Ovary (tissue), 9 donors: ENCODE results near the gene GRK3. TPM values are rescaled to one million over a fixed set of nuclear protein-coding genes. Genes with fewer than 3 reads are reported as not detected.

Experiments used
- DNase-seq, 5 donors: peaks; one replicate each; pipeline ENCODE4 v3.0.0-alpha.2; 2019 to 2020
- H3K27ac ChIP-seq, 2 donors: fragments of 200-600 bp; one replicate each; pipeline versions ENCODE4 v1.5.1 to v1.8.0; 2019 to 2022
- H3K27me3 ChIP-seq: fragments of 200-600 bp; one replicate; pipeline ENCODE4 v1.8.0; 2022
- H3K36me3 ChIP-seq: fragments of 200-600 bp; sonication (generic); one replicate; pipeline ENCODE4 v1.5.1; 2019
- H3K4me1 ChIP-seq: one replicate; pipeline ENCODE4 v1.8.1; 2013; ENCODE audit warnings: mild to moderate bottlenecking, moderate library complexity; ENCODE audit not compliant: insufficient read depth
- H3K4me3 ChIP-seq: fragments of 200-600 bp; sonication (generic); one replicate; pipeline ENCODE4 v1.5.1; 2017
- H3K9me3 ChIP-seq, 2 donors: fragments of 200-600 bp in 1 of 2; sonication (generic) in 1 of 2; one replicate each; pipeline versions ENCODE4 v1.5.1 to v1.8.1; 2013 to 2019; ENCODE audit warnings: mild to moderate bottlenecking in 1 of 2, moderate library complexity in 1 of 2
- EP300 ChIP-seq: sonication (generic); formaldehyde crosslinking; IDR thresholded peaks from one replicate; pipeline ENCODE4 v1.6.1; 2017; ENCODE audit warnings: antibody characterized with exemption
- POLR2A ChIP-seq: fragments of 450-650 bp; IDR thresholded peaks from one replicate; pipeline ENCODE4 v1.6.1; 2017; ENCODE audit warnings: antibody characterized with exemption, mild to moderate bottlenecking, moderate library complexity
- WGBS, 3 donors: extraction: QIAGEN DNeasy Blood & Tissue Kit in 1 of 3; methylation state at CpG; one replicate each; pipeline versions ENCODE4 v1.1.5 to v1.1.7; 2013 to 2017; 5-methylcytosine and 5-hydroxymethylcytosine counted together
- intact Hi-C, 4 donors: fragments of 100-400 bp; cut with DNase I; formaldehyde crosslinking; loops; one replicate each; pipeline versions ENCODE4 v1.11.0 to v1.15.1; 2022 to 2023
- polyA plus RNA-seq, 2 donors: library from polyadenylated mRNA; stranded (reverse); fragments of 200-250 nt in 1 of 2; fragments of 350-450 nt in 1 of 2; fragmentation: Illumina TruSeq in 1 of 2; extraction: RNeasy Lipid Tissue Mini Kit (QIAGEN cat#74804) in 1 of 2; gene quantifications; one replicate each; pipeline ENCODE4 v1.2.3, GENCODE V29; 2013 to 2014
- total RNA-seq, 7 donors: library from RNA; depleted of rRNA in 2 of 7; stranded (reverse); fragments of >200 nt in 2 of 7; fragmentation: NEBNext Ultra II Directional in 3 of 7; extraction: Animal tissue kit (Norgen Biotek cat#: 25700) in 3 of 7; gene quantifications; one replicate each; pipeline versions ENCODE4 v1.1.0 to v1.2.4, GENCODE V29; 2016 to 2023
- TF ChIP-seq, protein P1 (sequence below), 3 donors: fragments of 450-650 bp in 2 of 3; fragments of 200-600 bp in 1 of 3; IDR thresholded peaks; one replicate each; pipeline versions ENCODE4 v1.5.1 to v1.8.0; 2016 to 2022; ENCODE audit warnings: antibody characterized with exemption in 3 of 3, mild to moderate bottlenecking in 1 of 3
- donor health status: DM: no; HTN: no; CAD: no; lungs with moderate emphysema.
- donor health status: DM: no; HTN: no; CAD: no.
- donor health status: Bipolar disorder and iron deficiency.
- donor health status: DM: yes; HTN: yes; CAD: no.
- donor health status: DM: no; HTN: no; CAD: no.
- donor health status: DM: yes; HTN: yes; CAD: no.

Gene GRK3
- total and polyA plus RNA-seq, 9 donors = 1.0 to 14.8 (median 9.4) TPM

DNA sequence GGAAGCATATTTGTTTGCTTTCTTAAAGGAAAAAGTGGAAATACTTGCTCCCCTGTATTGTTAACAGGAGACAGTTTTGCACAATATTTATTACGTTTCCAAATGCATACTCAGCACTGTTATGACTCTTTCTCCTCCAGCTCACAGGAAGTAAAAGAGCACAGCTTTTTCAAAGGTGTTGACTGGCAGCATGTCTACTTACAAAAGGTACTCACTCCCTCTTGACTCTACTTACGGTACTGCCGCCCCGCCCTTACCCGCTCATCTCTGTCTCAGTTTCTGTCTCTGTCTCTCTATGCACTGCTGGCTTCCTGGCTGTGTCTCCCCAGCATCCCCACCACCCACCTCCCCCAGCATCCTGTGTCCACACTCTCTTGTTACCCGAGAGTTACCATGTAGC is 145.3 kb downstream of the GRK3 start:
- Histone ChIP-seq H3K9me3 (no peaks in the 10 kb centered on the region), H3K27ac (no peak overlapping the region), H3K4me3 (no peak overlapping the region), H3K27me3 (no peaks in the 10 kb centered on the region), H3K36me3 (no peaks in the 10 kb centered on the region), H3K4me1 (no peaks in the 10 kb centered on the region)
- no peak for DNase-seq
- intact Hi-C loops = loop anchor here in 1 of 4 donors (10.0 kb wide), 1 partner anchor 345 kb away; no protein-coding TSS in a partner anchor
- TF ChIP-seq POLR2A = no peak
- TF ChIP-seq, protein P1, sequence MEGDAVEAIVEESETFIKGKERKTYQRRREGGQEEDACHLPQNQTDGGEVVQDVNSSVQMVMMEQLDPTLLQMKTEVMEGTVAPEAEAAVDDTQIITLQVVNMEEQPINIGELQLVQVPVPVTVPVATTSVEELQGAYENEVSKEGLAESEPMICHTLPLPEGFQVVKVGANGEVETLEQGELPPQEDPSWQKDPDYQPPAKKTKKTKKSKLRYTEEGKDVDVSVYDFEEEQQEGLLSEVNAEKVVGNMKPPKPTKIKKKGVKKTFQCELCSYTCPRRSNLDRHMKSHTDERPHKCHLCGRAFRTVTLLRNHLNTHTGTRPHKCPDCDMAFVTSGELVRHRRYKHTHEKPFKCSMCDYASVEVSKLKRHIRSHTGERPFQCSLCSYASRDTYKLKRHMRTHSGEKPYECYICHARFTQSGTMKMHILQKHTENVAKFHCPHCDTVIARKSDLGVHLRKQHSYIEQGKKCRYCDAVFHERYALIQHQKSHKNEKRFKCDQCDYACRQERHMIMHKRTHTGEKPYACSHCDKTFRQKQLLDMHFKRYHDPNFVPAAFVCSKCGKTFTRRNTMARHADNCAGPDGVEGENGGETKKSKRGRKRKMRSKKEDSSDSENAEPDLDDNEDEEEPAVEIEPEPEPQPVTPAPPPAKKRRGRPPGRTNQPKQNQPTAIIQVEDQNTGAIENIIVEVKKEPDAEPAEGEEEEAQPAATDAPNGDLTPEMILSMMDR (IDR thresholded peaks at IDR 0.05) = no peak
- TF ChIP-seq EP300 = no peak
- 80 to 93% (median 85%) methylated on average over 6 of the region's 6 CpGs for WGBS, 3 donors

DNA sequence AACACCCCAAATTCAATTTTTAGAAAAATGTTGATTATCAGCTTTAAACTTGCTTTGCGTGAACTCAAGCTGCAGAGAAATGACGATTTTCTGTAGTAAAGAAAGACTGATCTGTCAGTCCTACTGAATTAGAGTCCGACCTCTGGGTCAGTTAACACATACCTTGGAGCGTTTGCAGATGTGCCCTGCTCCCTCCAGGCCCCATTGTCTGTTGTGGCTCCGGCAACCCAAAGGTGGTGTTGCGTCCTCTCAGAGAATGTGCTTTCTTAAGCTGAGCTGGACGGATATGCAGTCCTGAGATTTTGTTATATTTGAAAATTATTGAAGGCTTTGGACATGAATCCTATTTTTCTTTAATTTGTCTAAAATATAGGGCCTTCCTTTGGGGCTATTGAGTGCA is 146.0 kb downstream of the GRK3 start:
- intact Hi-C loops = no loop called here
- DNase-seq = no peak
- WGBS, 3 donors = 90 to 93% (median 91%) methylated on average over 7 of the region's 7 CpGs
- Histone ChIP-seq H3K36me3 (no peaks in the 10 kb centered on the region), H3K4me1 (no peaks in the 10 kb centered on the region), H3K27ac (no peak overlapping the region), H3K4me3 (no peak overlapping the region), H3K9me3 (no peaks in the 10 kb centered on the region), H3K27me3 (no peaks in the 10 kb centered on the region)
- TF ChIP-seq EP300 = no peak
- TF ChIP-seq POLR2A = no peak
- TF ChIP-seq, protein P1 (IDR thresholded peaks at IDR 0.05) = no peak

DNA sequence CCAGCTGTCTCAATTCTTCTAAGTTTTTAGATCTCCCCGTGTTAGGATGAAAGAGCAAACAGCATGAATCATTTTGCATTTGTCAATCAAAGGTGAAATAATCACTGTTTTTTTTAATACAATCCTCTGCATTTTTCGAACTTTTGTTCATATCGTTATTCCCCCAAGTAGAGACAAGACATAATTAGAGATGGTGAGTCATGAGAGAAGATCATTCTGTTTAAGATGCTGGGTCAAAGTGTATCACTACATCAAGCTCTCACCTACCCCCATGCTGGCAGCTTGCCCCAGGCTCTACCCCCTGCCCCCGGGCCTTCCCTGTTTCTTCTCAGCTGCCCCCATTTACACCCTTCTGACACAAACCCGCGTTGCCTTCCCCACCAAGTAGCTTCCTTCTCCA is 147.0 kb downstream of the GRK3 start:
- 64 to 70% (median 67%) methylated on average over 6 of the region's 6 CpGs for WGBS, 3 donors
- Histone ChIP-seq H3K36me3 (no peaks in the 10 kb centered on the region), H3K27ac (no peak overlapping the region), H3K4me3 (no peak overlapping the region), H3K4me1 (no peaks in the 10 kb centered on the region), H3K9me3 (no peaks in the 10 kb centered on the region), H3K27me3 (no peaks in the 10 kb centered on the region)
- no peak for TF ChIP-seq POLR2A
- TF ChIP-seq EP300 = no peak
- TF ChIP-seq, protein P1 (IDR thresholded peaks at IDR 0.05) = no peak
- DNase-seq = no peak
- intact Hi-C loops = no loop called here

DNA sequence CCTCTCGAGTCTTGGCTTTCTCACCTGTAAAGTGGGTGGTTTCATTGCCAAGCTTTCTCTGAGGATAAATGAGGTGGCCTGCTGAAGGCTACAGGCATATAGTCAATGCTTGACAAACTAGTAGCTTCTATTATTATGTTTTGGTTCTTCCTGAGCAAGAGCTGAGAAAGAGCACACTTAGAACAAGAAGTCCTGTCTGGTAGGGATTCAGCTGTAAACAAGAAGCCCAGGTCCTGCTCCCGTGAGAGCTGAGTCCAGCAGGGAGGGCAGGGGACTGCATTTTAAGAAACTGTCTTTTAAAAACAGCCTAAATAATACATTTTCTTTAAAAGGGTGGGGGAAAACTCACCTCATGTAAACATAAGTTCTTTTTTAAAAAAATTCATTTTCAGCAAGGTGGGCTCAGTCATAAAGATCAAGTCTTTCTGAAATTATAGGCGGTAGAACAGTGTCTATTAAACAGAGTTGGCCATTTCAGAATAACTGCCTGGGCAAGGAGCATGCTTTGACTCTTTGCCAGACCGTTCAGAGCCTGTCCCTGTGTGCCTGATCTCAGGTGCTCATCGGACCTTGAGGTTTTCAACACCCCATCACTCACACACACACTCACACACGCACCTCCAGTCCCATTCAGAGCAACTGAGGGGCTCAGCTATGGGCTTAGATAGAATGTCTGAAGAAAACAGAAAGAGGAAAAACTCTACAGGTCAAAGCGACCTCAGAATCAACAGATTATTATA is 148.4 kb downstream of the GRK3 start:
- 71 to 72% (median 72%) methylated on average over 7 of the region's 7 CpGs for WGBS, 3 donors
- H3K9me3 ChIP-seq = no peaks in the 10 kb centered on the region
- intact Hi-C loops = no loop called here

More for the DNA sequence above, 148.4 kb downstream of the GRK3 start:
- TF ChIP-seq, protein P1 (IDR thresholded peaks at IDR 0.05) = no peak
- Histone ChIP-seq H3K4me3 (no peak overlapping the region), H3K4me1 (no peaks in the 10 kb centered on the region), H3K27ac (no peak overlapping the region), H3K36me3 (no peaks in the 10 kb centered on the region), H3K27me3 (no peaks in the 10 kb centered on the region)
- no peak for DNase-seq
